DND-41 (cell line): ENCODE data around the gene LGALS7B.

Experiments used
- EZH2 ChIP-seq: IDR thresholded peaks from 3 replicates; pipeline ENCODE4 v1.6.1; 2012; ENCODE audit warnings: borderline replicate concordance, low read depth, mild to moderate bottlenecking, moderate library complexity, low read length, inconsistent platforms; ENCODE audit not compliant: severe bottlenecking
- TF ChIP-seq, protein P1 (sequence below): IDR thresholded peaks from 2 replicates; pipeline ENCODE4 v1.5.1; 2012; ENCODE audit warnings: borderline replicate concordance, low read length, moderate library complexity, mild to moderate bottlenecking; ENCODE audit not compliant: poor library complexity, severe bottlenecking; ENCODE audit errors: extremely low read depth

- TF ChIP-seq, protein P1, sequence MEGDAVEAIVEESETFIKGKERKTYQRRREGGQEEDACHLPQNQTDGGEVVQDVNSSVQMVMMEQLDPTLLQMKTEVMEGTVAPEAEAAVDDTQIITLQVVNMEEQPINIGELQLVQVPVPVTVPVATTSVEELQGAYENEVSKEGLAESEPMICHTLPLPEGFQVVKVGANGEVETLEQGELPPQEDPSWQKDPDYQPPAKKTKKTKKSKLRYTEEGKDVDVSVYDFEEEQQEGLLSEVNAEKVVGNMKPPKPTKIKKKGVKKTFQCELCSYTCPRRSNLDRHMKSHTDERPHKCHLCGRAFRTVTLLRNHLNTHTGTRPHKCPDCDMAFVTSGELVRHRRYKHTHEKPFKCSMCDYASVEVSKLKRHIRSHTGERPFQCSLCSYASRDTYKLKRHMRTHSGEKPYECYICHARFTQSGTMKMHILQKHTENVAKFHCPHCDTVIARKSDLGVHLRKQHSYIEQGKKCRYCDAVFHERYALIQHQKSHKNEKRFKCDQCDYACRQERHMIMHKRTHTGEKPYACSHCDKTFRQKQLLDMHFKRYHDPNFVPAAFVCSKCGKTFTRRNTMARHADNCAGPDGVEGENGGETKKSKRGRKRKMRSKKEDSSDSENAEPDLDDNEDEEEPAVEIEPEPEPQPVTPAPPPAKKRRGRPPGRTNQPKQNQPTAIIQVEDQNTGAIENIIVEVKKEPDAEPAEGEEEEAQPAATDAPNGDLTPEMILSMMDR = no peak
- TF ChIP-seq EZH2 = no peak
Observed at GRCh38 chr19:38741670-38742069, 47.3 kb upstream of the LGALS7B start.
